ENCODE data around the gene PCSK9.

GRCh38 chr1:55051169-55051568 is 11.8 kb downstream of the PCSK9 start:
- TF ChIP-seq POLR2A (IDR thresholded peaks at IDR 0.05) (no peak), CTCF (IDR thresholded peaks at IDR 0.05) (no peak)

All from heart left ventricle (tissue), 13 donors.